ENCODE measurements around the gene CYP26B1. TPM values are rescaled to one million over a fixed set of nuclear protein-coding genes. Genes with fewer than 3 reads are reported as not detected.

Gene CYP26B1
- total RNA-seq, 1 experiment from 2014 or later = 0.20 TPM

DNA sequence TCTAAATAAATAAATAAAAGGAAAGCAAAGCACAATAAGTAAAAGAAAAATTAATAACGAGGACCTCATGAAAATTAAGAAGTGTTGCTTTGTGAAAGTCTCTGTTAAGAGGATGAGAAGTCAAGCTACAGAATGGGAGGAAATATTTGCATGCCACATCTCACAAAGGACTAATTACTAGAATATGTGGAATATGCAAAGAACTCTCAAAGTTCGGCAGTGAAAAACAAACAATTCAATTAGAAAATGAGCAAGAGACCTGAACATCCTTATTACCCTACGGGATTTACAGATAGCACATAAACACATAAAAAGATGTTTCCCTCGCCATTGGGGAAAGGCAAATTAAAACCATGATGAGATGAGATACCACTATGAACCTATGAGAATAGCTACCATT lies 23.3 kb downstream of the CYP26B1 start:
- no peaks in the 10 kb centered on the region for H3K79me1 ChIP-seq (ENCODE audit: insufficient read depth, low read depth, low read length, poor library complexity, severe bottlenecking)
- no peak overlapping the region for H3K23ac ChIP-seq (ENCODE audit: insufficient read length, low read depth, low read length)
- H3K9me3 ChIP-seq (ENCODE audit: control insufficient read depth, low read depth, low read length) = no peaks in the 10 kb centered on the region
- H3K9ac ChIP-seq (ENCODE audit: extremely low read depth, insufficient read length, low read length) = no peak overlapping the region
- H2AFZ ChIP-seq (ENCODE audit: low read length) = no peak overlapping the region
- no peak overlapping the region for H3T11ph ChIP-seq (ENCODE audit: low read length)
- no CpG with 5 or more reads among the region's 4 CpGs for WGBS (ENCODE audit: extremely low coverage, insufficient read length, low lambda C conversion rate)
- no peak overlapping the region for H2BK120ac ChIP-seq (ENCODE audit: low read depth, low read length, poor library complexity, severe bottlenecking)
- H3K56ac ChIP-seq (ENCODE audit: insufficient read length, low read depth, low read length) = no peak overlapping the region
- no peak overlapping the region for H4K8ac ChIP-seq (replicated peaks; ENCODE audit: insufficient read length, low read depth, low read length)
- H2BK20ac ChIP-seq (ENCODE audit: low read depth, low read length, poor library complexity, severe bottlenecking) = no peak overlapping the region
- no peak overlapping the region for H2AK5ac ChIP-seq (ENCODE audit: insufficient read length, low read length)
- no peaks in the 10 kb centered on the region for H3K23me2 ChIP-seq (ENCODE audit: insufficient read length, low read depth, low read length, poor library complexity, severe bottlenecking)
- H4K20me1 ChIP-seq (ENCODE audit: control insufficient read depth, insufficient read depth, insufficient read length) = no peaks in the 10 kb centered on the region
- no peak for DNase-seq
- H3K4ac ChIP-seq (ENCODE audit: low read depth, low read length) = no peak overlapping the region
- no peak overlapping the region for H4K5ac ChIP-seq (ENCODE audit: insufficient read length, low read depth, low read length)
- no peaks in the 10 kb centered on the region for H3K79me2 ChIP-seq (ENCODE audit: insufficient read depth, low read length)
- no peak overlapping the region for H2BK12ac ChIP-seq (ENCODE audit: insufficient read length, low read depth, low read length)
- Mint-ChIP-seq H3K9me3 (peaks cover 0 to 4% of the 10 kb centered on the region in 2 experiments; a peak in 2 of 5 replicates), H3K4me1 (peaks cover 5 to 8% of the 10 kb centered on the region in 2 experiments), H3K27me3 (ENCODE audit: low read depth) (peaks cover 6% of the 10 kb centered on the region; the same call in 1 of the 2 replicates), H3K36me3 (ENCODE audit: insufficient read depth in 1 of 3, low read depth in 3 of 3) (no peaks in the 10 kb centered on the region), H3K27ac (no peak overlapping the region), H3K4me3 (no peak overlapping the region)
- H2BK15ac ChIP-seq (ENCODE audit: low read depth, low read length) = no peak overlapping the region
- H3K27me3 ChIP-seq (ENCODE audit: insufficient read depth, low read length) = no peaks in the 10 kb centered on the region; the same call in 1 of the 2 replicates
- no peak overlapping the region for H4K91ac ChIP-seq (ENCODE audit: insufficient read length, low read depth, low read length)
- no peak overlapping the region for H3K27ac ChIP-seq (ENCODE audit: insufficient read length, low read depth, low read length)
- H3K4me2 ChIP-seq (ENCODE audit: insufficient read depth, insufficient read length, low read length) = no peak overlapping the region
- H3K4me1 ChIP-seq (ENCODE audit: insufficient read depth, low read length) = no peaks in the 10 kb centered on the region
- no peak overlapping the region for H3K14ac ChIP-seq (ENCODE audit: insufficient read depth, low read length)
- TF ChIP-seq, protein P1, sequence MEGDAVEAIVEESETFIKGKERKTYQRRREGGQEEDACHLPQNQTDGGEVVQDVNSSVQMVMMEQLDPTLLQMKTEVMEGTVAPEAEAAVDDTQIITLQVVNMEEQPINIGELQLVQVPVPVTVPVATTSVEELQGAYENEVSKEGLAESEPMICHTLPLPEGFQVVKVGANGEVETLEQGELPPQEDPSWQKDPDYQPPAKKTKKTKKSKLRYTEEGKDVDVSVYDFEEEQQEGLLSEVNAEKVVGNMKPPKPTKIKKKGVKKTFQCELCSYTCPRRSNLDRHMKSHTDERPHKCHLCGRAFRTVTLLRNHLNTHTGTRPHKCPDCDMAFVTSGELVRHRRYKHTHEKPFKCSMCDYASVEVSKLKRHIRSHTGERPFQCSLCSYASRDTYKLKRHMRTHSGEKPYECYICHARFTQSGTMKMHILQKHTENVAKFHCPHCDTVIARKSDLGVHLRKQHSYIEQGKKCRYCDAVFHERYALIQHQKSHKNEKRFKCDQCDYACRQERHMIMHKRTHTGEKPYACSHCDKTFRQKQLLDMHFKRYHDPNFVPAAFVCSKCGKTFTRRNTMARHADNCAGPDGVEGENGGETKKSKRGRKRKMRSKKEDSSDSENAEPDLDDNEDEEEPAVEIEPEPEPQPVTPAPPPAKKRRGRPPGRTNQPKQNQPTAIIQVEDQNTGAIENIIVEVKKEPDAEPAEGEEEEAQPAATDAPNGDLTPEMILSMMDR (conservative IDR thresholded peaks at IDR 0.05) = no peak
- H2BK5ac ChIP-seq (ENCODE audit: insufficient read length, low read length) = no peak overlapping the region
- no peak overlapping the region for H3K18ac ChIP-seq (ENCODE audit: insufficient read length, low read depth, low read length)
